K562 (cell line): ENCODE measurements around the gene SP140L.

Experiments
- MCM7 ChIP-seq, 2 experiments: fragments of 450-650 bp; IDR thresholded peaks; 2 replicates each; pipeline ENCODE4 v1.6.1; 2016 to 2018
- MED1 ChIP-seq: sonication (generic); formaldehyde crosslinking; IDR thresholded peaks from 2 replicates; pipeline ENCODE4 v1.8.1; 2023; ENCODE audit warnings: missing genetic modification reagents, borderline replicate concordance
- POLR2A ChIP-seq: fragments of 450-650 bp; conservative IDR thresholded peaks from 2 replicates; pipeline ENCODE4 v1.6.1; 2016
- SPI1 ChIP-seq: IDR thresholded peaks from 2 replicates; pipeline ENCODE4 v1.6.1; 2011; ENCODE audit warnings: low read depth, low read length, control low read depth, borderline replicate concordance
- TAF1 ChIP-seq: IDR thresholded peaks from 2 replicates; pipeline ENCODE4 v1.6.1; 2011; ENCODE audit warnings: mild to moderate bottlenecking, low read length, moderate library complexity; ENCODE audit not compliant: insufficient read depth, control insufficient read depth, severe bottlenecking; ENCODE audit errors: extremely low read depth
- TF ChIP-seq, protein P1 (sequence below), 3 experiments: IDR thresholded peaks in 2 of 3; conservative IDR thresholded peaks in 1 of 3; 2 replicates each; pipeline ENCODE4 v1.5.1; 2011 to 2012; ENCODE audit warnings: low read length in 3 of 3, mild to moderate bottlenecking in 3 of 3, control low read depth in 2 of 3, improper control_type of control experiment in 1 of 3, inconsistent platforms in 1 of 3, low read depth in 1 of 3, mixed read lengths in 1 of 3, moderate library complexity in 1 of 3; ENCODE audit not compliant: insufficient read depth in 2 of 3

DNA sequence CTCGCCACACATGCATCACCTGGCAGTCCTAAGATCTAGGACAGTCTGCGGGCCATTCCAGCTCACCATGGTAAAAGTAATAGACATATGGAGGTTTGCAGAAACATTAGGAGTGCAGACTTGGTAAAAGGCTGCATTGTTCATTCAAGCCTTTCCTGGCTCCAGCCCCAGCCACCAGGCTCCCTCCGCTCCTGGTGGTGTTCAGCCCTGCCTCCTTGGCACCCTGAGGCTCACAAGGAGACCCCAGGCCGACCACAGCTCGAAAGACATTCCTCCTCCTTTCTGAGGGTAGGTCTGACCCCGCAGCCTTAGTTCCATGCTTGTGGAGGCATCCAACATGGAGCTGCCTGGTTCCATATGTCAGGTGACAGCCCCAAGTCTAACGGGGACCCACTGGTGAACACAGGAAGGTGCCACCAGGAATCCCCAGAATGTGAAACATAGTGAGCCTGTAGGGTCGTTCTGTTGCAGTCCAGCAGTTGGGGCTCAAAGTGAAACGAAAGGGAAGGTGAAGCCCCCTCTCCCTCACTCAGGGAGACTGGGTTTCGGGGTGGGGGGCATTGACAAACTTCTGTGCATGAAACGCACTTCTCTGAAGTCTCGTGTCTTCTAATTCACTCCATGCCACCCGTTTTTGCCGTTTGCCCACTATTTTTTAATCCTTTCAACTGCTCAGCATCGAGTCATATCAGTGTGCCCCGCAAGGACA, 84.0 kb downstream of the SP140L start:
- no peak for TF ChIP-seq MCM7 (IDR thresholded peaks at IDR 0.05)
- TF ChIP-seq, protein P1, sequence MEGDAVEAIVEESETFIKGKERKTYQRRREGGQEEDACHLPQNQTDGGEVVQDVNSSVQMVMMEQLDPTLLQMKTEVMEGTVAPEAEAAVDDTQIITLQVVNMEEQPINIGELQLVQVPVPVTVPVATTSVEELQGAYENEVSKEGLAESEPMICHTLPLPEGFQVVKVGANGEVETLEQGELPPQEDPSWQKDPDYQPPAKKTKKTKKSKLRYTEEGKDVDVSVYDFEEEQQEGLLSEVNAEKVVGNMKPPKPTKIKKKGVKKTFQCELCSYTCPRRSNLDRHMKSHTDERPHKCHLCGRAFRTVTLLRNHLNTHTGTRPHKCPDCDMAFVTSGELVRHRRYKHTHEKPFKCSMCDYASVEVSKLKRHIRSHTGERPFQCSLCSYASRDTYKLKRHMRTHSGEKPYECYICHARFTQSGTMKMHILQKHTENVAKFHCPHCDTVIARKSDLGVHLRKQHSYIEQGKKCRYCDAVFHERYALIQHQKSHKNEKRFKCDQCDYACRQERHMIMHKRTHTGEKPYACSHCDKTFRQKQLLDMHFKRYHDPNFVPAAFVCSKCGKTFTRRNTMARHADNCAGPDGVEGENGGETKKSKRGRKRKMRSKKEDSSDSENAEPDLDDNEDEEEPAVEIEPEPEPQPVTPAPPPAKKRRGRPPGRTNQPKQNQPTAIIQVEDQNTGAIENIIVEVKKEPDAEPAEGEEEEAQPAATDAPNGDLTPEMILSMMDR (IDR thresholded peaks at IDR 0.05 in 2 of 3, conservative IDR thresholded peaks at IDR 0.05 in 1 of 3; ENCODE audit: insufficient read depth in 2 of 3, low read depth in 1 of 3, low read length in 3 of 3) = no peak
- TF ChIP-seq POLR2A = no peak
- no peak for TF ChIP-seq MED1
- no peak for TF ChIP-seq TAF1
- TF ChIP-seq SPI1 = no peak
